A673 (cell line): ENCODE results near the gene KIR2DL4.
"Not testable (repeated sequence)": the region's sequence is repeated elsewhere in the genome, so short reads cannot be mapped to it uniquely, and the experiment has no call there.

ENCODE experiments used
- CTCF ChIP-seq: fragments of 300-800, 200-600 bp; sonication (generic); conservative IDR thresholded peaks from 2 replicates; pipeline ENCODE4 v1.5.1; 2017; ENCODE audit warnings: low read depth, mild to moderate bottlenecking, antibody characterized with exemption, low read length, moderate library complexity, mixed read lengths
- EZH2 ChIP-seq: fragments of 200-600 bp; sonication (generic); IDR thresholded peaks from 2 replicates; pipeline ENCODE4 v1.6.1; 2017; ENCODE audit warnings: borderline replicate concordance, low read depth, mild to moderate bottlenecking, mixed read lengths, antibody characterized with exemption, low read length; ENCODE audit not compliant: poor library complexity, severe bottlenecking

- not testable (repeated sequence) for TF ChIP-seq CTCF, EZH2
Observed at GRCh38 chr19:54778896-54779295, 24.5 kb upstream of the KIR2DL4 start.
